Measurements from ENCODE around the gene SMARCD3.

The SMARCD3 gene

GRCh38 chr7:151192002-151192539, 56.4 kb downstream of the SMARCD3 start:
- no peak for DNase-seq (ENCODE audit: extremely low read depth in 1 of 2, low read depth in 1 of 2)

- DNase-seq (ENCODE audit: extremely low read depth in 1 of 2, low read depth in 1 of 2): no peak
These were observed 57.0 kb downstream of the SMARCD3 start for GRCh38 chr7:151191544-151191943.

GRCh38 chr7:151189038-151189437, 59.5 kb downstream of the SMARCD3 start:
- DNase-seq (ENCODE audit: extremely low read depth in 1 of 2, low read depth in 1 of 2): no peak

Measured in activated CD8-positive, alpha-beta memory T cell treated with anti-CD3 and anti-CD28 coated beads for 1 hour (primary cell).